Measurements from ENCODE around the gene ZMYM4. TPM values are rescaled to one million over a fixed set of nuclear protein-coding genes. Genes with fewer than 3 reads are reported as not detected.

Gene ZMYM4
- 33.2 and 40.6 TPM in 2 replicates for total RNA-seq

DNA sequence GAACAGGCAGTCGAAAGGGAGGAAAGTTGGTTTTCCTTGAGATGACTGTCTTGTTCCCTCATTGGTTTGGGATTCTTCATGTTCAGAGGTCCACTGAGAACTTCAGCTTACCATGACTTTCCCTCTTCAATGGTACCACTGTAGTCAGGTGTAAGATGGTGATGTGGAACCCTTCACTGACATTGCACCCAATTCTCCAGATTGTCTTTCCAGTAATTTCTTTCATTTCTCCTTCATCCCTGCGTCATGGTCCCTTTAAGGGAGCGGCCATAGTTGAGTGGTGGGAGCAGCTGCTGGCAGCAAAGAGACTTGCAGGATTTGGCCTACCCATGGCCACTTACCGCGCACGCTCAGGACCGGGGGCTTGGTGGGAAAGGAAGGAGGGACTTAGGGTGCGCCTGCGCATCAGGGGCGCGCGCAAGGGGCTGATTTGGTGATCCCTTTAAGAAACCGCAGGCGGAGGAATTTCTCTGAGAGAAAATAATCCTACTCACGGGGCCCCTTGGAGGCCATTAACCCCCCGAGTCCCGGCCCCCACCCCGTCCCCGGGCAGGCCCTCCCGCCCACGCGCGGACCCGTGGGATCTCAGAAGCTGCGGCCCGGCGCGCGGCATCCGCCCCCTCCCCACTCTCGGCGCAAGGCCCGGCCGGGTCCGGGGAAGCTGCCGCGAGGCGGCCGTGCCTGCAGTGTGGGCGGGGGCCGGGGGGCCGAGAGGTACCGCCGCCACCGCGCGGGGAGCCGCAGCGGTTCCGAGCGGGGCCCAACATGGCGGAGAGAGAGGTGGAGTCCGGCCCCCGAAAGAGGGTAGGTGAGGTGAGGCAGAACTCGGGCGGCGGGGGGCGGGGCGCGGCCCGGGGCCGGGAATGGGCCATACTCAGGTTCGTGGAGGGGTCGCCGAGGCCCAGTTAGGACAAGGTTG, at the start of gene ZMYM4:
TSS of gene ZMYM4 (plus strand) at position 428 of the 919 bp plus-strand sequence. CDS start at position 766, 338 bp downstream.

Other genes with a start within 250 kb of the ZMYM4 start
- 7.2 and 10.6 TPM in 2 replicates for gene ZMYM6, start 236.8 kb upstream of the ZMYM4 start, total RNA-seq
- gene ZMYM1, start 189.3 kb upstream of the ZMYM4 start, total RNA-seq, result 10.7 and 16.5 TPM in 2 replicates
- gene SFPQ, start 75.6 kb upstream of the ZMYM4 start, total RNA-seq, result 112 and 128 TPM in 2 replicates